Skeletal muscle cell (primary cell): Measurements from ENCODE around the gene NXPE2.

Experiments used
- DNase-seq: peaks from one replicate; pipeline ENCODE4 v3.0.0-alpha.2; 2010; ENCODE audit warnings: low read depth
- H3K4me3 ChIP-seq: 2 replicates; pipeline ENCODE4 v1.5.1; 2011; ENCODE audit warnings: low read depth, mild to moderate bottlenecking, control low read depth, low read length, moderate library complexity

NXPE2 gene

DNA sequence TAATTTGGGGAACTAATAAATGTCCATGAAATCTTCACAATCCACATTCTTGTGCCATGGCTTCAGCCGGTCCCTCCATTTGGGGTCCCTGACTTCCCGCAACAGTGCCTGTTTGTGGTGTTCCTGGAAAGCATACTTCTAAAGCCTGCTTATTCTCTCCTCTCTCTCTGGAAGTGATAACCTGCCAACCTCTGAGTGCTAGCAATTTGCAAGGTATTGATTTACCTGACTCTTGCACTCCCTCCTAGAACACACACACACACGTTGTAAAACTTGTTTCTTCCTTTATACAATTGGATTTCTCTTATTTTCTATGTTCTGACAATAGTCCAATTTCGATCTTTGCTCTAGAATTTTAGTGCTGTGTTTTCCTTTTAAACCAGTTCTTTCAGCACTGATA lies 58.5 kb downstream of the NXPE2 start:
- DNase-seq: no peak
- no peak overlapping the region for H3K4me3 ChIP-seq

DNA sequence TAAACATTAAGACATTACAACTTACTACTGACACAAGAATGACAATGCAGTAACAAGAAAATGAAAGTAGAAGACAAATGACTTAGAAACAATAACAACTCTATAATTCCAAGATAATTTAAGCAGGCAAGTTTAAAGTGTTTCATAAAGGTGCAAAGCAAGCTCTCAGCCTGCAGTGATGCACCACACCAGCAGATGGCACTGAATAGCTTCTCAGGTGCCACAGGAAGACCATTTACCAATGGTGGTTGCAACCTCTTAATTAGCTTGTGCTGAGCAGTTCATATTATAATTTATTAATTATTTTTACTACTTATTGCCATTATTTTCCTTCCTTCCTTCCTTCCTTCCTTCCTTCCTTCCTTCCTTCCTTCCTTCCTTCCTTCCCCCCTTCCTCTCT lies 60.6 kb downstream of the NXPE2 start:
- DNase-seq: no peak
- no peak overlapping the region for H3K4me3 ChIP-seq

DNA sequence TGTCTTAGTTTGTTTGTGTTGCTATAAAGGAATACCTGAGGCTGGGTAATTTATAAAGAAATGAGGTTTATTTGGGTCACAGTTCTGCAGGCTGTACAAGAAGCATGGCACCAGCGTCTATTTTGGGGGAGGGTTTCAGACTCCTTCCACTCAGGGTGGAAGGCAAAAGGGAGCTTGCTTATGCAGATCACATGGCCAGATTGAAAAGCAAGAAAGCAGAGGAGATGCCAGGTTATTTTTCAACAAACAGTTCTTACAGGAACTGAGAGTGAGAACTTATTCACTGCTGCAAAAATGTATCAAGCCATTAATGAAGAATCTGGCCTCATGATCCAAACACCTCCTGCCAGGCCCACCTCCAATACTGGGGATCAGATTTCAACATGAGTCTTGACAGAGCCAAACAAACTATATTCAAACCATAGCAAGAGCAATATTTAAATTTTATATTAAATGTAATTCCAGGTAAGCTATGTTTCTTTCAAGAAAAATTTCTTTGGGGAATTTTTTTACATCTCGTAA lies 66.9 kb downstream of the NXPE2 start:
- no peak for DNase-seq

DNA sequence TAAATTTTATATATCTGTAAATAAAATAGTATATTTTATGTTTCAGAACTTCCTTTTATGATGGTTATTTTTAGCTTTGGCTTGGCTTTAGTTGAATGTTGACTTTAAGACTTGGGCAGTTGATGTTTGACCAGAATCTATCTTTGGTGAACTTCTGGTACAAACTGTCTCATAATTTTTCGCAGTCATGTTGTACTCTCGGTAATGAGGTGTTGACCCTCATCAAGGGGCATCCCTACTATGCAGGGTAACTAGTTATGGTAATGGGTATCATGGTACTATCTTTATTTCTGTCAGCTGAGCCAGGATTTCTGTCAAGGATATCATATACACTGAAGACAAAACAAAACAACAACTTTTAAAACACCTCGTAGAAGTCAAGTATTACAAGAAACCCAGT lies 67.7 kb downstream of the NXPE2 start:
- H3K4me3 ChIP-seq: no peak overlapping the region
- no peak for DNase-seq

More for the DNA sequence above, 66.9 kb downstream of the NXPE2 start:
- H3K4me3 ChIP-seq: no peak overlapping the region
